MCF 10A (cell line): ENCODE results near the gene NMRK2. TPM values are rescaled to one million over a fixed set of nuclear protein-coding genes. Genes with fewer than 3 reads are reported as not detected.

Experiments
- BruUV-seq: library from RNA; stranded (reverse); fragments of 400-500 nt; replicated peaks from 2 replicates; lab custom pipeline; 2021; lab: Mats Ljungman, UMichigan
- CTCF ChIA-PET: fragments of 300-600 bp; sonication (Branson Sonifier 250); formaldehyde crosslinking; extraction: SDS; loops from one replicate; lab custom pipeline; 2021; ENCODE audit warnings: antibody characterized with exemption, inconsistent platforms; lab: Yijun Ruan, JAX
- POLR2A ChIA-PET: fragments of 300-600, 350-650 bp; sonication (Branson Sonifier 250); formaldehyde crosslinking; extraction: SDS; loops from one replicate; lab custom pipeline; 2020; ENCODE audit warnings: antibody characterized with exemption, inconsistent platforms; lab: Yijun Ruan, JAX
- DNase-seq: peaks from one replicate; pipeline ENCODE4 v3.0.0-alpha.2; 2018; ENCODE audit not compliant: unreplicated experiment
- H3K27ac Mint-ChIP-seq: one replicate; pipeline ENCODE4 v1.8.0; 2022; ENCODE audit warnings: mild to moderate bottlenecking, low read depth, mixed read lengths; ENCODE audit not compliant: unreplicated experiment
- H3K27me3 Mint-ChIP-seq: one replicate; pipeline ENCODE4 v1.8.0; 2022; ENCODE audit warnings: mixed read lengths; ENCODE audit not compliant: insufficient read depth, unreplicated experiment
- H3K36me3 Mint-ChIP-seq: one replicate; pipeline ENCODE4 v1.8.0; 2022; ENCODE audit warnings: mild to moderate bottlenecking, moderate library complexity, mixed read lengths; ENCODE audit not compliant: insufficient read depth, unreplicated experiment
- H3K4me1 Mint-ChIP-seq: one replicate; pipeline ENCODE4 v1.8.0; 2022; ENCODE audit warnings: mixed read lengths; ENCODE audit not compliant: insufficient read depth, unreplicated experiment
- H3K4me3 Mint-ChIP-seq: one replicate; pipeline ENCODE4 v1.8.0; 2022; ENCODE audit warnings: mild to moderate bottlenecking, moderate library complexity, mixed read lengths; ENCODE audit not compliant: unreplicated experiment
- H3K9me3 Mint-ChIP-seq: one replicate; pipeline ENCODE4 v1.8.0; 2022; ENCODE audit warnings: mixed read lengths; ENCODE audit not compliant: unreplicated experiment
- intact Hi-C: fragments of 100-400 bp; cut with micrococcal nuclease; formaldehyde crosslinking; loops from 2 replicates; pipeline ENCODE4 v1.14.1; 2022
- total RNA-seq: library from RNA; stranded (reverse); gene quantifications from 2 replicates; pipeline ENCODE4 v1.2.3, GENCODE V29; 2022
- TF ChIP-seq, protein P1 (sequence below): fragments of 200-600 bp; IDR thresholded peaks from one replicate; pipeline ENCODE4 v1.8.0; 2022; ENCODE audit warnings: antibody characterized with exemption, mild to moderate bottlenecking; ENCODE audit not compliant: unreplicated experiment

Gene NMRK2
- total RNA-seq, 1 experiment from 2014 or later, result not detected

DNA sequence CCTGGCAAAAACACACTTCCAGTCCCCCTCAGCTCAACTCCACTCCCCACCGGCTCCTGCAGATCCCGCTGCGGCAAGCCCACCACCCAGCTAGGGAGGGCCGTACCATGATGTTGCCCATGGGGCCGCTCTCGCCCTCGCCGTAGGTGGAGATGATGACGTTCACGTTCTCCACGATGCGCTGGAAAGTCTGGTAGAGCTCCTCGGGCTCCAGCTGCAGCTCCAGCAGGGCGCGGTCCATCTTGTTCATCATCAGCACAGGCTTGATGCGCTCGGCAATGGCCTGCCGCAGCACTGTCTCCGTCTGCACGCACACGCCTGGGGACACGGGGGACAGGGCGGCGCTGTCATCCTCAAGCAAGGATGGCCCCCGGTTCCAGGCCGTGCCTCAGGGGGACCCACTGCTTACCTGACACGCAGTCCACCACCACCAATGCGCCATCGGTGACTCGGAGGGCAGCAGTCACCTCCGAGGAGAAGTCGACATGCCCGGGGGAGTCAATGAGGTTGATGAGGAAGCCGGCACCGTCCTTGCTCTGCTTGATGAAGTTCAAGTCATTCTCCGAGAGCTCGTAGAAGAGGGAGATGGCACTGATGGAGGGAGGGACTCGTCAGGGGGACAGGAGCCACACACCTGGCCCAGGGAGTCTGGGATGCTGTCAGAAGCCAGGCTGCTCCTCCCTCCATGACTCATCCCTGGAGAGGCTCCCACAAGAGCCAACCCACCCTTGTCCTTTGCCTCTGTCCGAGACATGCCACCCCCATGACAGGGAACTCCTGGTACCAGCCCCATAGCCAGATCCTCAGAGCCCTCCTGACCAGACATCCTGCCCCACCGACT is 50.1 kb downstream of the NMRK2 start:
- BruUV-seq, result no TSS peak
- POLR2A ChIA-PET, result interaction anchor here (0.7 to 8.9 kb wide), 6 partner anchors 7 to 530 kb away, joined by 3 to 245 read pairs (median 4); partner anchors contain the start of genes DAPK3 and PIAS4
- Mint-ChIP-seq H3K27me3 (no peaks in the 10 kb centered on the region), H3K4me3 (peak overlapping the region; percentile 95), H3K4me1 (peaks cover 29% of the 10 kb centered on the region), H3K9me3 (no peaks in the 10 kb centered on the region), H3K27ac (peak overlapping the region; percentile 90), H3K36me3 (peaks cover 77% of the 10 kb centered on the region)
- TF ChIP-seq, protein P1, sequence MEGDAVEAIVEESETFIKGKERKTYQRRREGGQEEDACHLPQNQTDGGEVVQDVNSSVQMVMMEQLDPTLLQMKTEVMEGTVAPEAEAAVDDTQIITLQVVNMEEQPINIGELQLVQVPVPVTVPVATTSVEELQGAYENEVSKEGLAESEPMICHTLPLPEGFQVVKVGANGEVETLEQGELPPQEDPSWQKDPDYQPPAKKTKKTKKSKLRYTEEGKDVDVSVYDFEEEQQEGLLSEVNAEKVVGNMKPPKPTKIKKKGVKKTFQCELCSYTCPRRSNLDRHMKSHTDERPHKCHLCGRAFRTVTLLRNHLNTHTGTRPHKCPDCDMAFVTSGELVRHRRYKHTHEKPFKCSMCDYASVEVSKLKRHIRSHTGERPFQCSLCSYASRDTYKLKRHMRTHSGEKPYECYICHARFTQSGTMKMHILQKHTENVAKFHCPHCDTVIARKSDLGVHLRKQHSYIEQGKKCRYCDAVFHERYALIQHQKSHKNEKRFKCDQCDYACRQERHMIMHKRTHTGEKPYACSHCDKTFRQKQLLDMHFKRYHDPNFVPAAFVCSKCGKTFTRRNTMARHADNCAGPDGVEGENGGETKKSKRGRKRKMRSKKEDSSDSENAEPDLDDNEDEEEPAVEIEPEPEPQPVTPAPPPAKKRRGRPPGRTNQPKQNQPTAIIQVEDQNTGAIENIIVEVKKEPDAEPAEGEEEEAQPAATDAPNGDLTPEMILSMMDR, result no peak
- intact Hi-C loops, result no loop called here
- peak; percentile 83 for DNase-seq
- CTCF ChIA-PET, result interaction anchor here (1.3 kb wide), 1 partner anchor 7 kb away, joined by 3 read pairs; no protein-coding TSS in a partner anchor

DNA sequence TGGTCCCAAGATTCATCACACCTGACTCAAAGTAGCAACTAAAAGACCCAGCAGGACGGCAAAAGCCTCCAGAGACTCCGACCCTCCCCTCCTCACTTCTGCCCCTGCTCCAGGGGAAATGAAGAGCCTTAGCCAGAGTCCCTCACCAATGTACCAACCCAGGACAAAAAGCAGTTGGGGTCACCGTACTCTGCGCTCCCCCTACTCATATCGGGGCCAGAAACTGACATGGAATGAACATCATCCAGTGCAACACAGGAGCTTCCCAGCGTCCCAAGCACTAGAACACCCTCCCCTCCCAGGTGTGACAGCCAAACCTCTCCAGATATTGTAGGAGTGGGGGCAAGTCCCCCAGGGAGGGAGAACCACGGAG is 50.7 kb downstream of the NMRK2 start:
- no peak for DNase-seq
- H3K9me3 Mint-ChIP-seq, result no peaks in the 10 kb centered on the region
- CTCF ChIA-PET, result interaction anchor here (1.3 to 1.5 kb wide), 2 partner anchors 8 to 131 kb away, joined by 3 to 4 read pairs; no protein-coding TSS in a partner anchor
- peaks cover 71% of the 10 kb centered on the region for H3K36me3 Mint-ChIP-seq
- peaks cover 29% of the 10 kb centered on the region for H3K4me1 Mint-ChIP-seq
- TF ChIP-seq, protein P1, result no peak
- POLR2A ChIA-PET, result interaction anchor here (0.7 to 8.9 kb wide), 10 partner anchors 8 to 841 kb away, joined by 3 to 245 read pairs (median 4); partner anchors contain the start of genes DAPK3, PIAS4 and ZBTB7A
- peak overlapping the region; percentile 90 for H3K27ac Mint-ChIP-seq
- no peaks in the 10 kb centered on the region for H3K27me3 Mint-ChIP-seq
- intact Hi-C loops, result no loop called here
- no TSS peak for BruUV-seq
- peak overlapping the region; percentile 95 for H3K4me3 Mint-ChIP-seq

DNA sequence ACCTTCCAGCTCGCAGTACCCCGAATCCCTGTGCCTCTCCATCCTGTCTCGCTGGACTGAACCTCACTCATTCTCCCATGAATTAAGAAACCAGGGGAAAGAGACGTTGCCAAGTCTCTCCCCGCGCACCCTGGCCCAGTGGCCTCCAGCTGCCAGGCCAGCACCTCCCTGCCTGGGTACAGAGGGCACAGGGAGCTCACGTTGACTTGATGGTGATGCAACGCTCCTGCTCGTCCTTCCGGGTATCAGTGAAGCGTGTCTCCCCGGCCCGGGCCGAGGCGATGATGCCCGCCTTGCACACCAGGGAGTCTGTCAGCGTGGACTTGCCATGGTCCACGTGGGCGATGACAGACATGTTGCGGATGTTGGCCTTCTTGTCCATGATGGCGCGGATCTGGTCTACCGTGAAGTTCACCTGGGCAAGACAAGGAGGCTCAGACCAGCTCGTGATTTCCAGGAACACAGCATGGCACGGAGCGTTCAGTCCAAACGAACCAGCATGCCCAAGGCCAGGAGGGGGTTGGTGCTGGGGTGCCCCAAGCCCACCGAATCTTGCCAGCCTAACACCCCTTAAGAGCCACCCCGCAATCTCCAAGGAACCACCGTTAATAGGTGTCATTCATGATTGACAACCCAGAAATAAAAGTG is 51.2 kb downstream of the NMRK2 start:
- intact Hi-C loops, result loop anchor here (2.0 kb wide), 1 partner anchor 13 kb away; the partner anchor contains the start of gene DAPK3
- Mint-ChIP-seq H3K27ac (peak overlapping the region; percentile 90), H3K4me3 (peak overlapping the region; percentile 95), H3K27me3 (no peaks in the 10 kb centered on the region), H3K4me1 (peaks cover 29% of the 10 kb centered on the region), H3K9me3 (no peaks in the 10 kb centered on the region), H3K36me3 (peaks cover 65% of the 10 kb centered on the region)
- ChIA-PET POLR2A (interaction anchor here (0.8 to 8.9 kb wide), 13 partner anchors 8 to 842 kb away, joined by 3 to 245 read pairs (median 6); partner anchors contain the start of genes DAPK3, MRPL54, PIAS4 and SH3GL1), CTCF (interaction anchor here (1.3 to 2.7 kb wide), 3 partner anchors 9 to 132 kb away, joined by 3 to 15 read pairs (median 4); partner anchors contain the start of gene DAPK3)
- peak; percentile 61 for DNase-seq
- TF ChIP-seq, protein P1, result no peak
- BruUV-seq, result no TSS peak
